Keratinocyte (primary cell): ENCODE data around the gene LSM10.

ENCODE experiments used
- EZH2 ChIP-seq: IDR thresholded peaks from one replicate; pipeline ENCODE4 v1.6.1; 2012; ENCODE audit warnings: inconsistent platforms, mild to moderate bottlenecking, low read length, moderate library complexity
- TF ChIP-seq, protein P1 (sequence below), 3 experiments: IDR thresholded peaks in 1 of 3; conservative IDR thresholded peaks in 1 of 3; optimal IDR thresholded peaks in 1 of 3; 2 replicates in 2 of 3; 3 replicates in 1 of 3; pipeline versions ENCODE3 to v1.5.1; 2011; ENCODE audit warnings: low read length in 3 of 3, mild to moderate bottlenecking in 3 of 3, moderate library complexity in 2 of 3, control low read depth in 1 of 3, inconsistent platforms in 1 of 3; ENCODE audit not compliant: insufficient read depth in 2 of 3; ENCODE audit errors: extremely low read depth in 1 of 3

GRCh38 chr1:36443297-36443696, 45.6 kb upstream of the LSM10 start:
- TF ChIP-seq, protein P1, sequence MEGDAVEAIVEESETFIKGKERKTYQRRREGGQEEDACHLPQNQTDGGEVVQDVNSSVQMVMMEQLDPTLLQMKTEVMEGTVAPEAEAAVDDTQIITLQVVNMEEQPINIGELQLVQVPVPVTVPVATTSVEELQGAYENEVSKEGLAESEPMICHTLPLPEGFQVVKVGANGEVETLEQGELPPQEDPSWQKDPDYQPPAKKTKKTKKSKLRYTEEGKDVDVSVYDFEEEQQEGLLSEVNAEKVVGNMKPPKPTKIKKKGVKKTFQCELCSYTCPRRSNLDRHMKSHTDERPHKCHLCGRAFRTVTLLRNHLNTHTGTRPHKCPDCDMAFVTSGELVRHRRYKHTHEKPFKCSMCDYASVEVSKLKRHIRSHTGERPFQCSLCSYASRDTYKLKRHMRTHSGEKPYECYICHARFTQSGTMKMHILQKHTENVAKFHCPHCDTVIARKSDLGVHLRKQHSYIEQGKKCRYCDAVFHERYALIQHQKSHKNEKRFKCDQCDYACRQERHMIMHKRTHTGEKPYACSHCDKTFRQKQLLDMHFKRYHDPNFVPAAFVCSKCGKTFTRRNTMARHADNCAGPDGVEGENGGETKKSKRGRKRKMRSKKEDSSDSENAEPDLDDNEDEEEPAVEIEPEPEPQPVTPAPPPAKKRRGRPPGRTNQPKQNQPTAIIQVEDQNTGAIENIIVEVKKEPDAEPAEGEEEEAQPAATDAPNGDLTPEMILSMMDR (optimal IDR thresholded peaks at IDR 0.05 in 1 of 3, IDR thresholded peaks at IDR 0.05 in 1 of 3, conservative IDR thresholded peaks at IDR 0.05 in 1 of 3; ENCODE audit: extremely low read depth in 1 of 3, insufficient read depth in 2 of 3, low read length in 3 of 3) = no peak
- no peak for TF ChIP-seq EZH2
